A549 treated with RU486 at 1 μM for 4 hours (cell line): ENCODE measurements around the gene SAT1. TPM values are rescaled to one million over a fixed set of nuclear protein-coding genes. Genes with fewer than 3 reads are reported as not detected.

Source experiments
- total RNA-seq: library from RNA; stranded (reverse); fragments of 200-300 nt; extraction: Qiagen RNA extraction; gene quantifications from 5 replicates; pipeline ENCODE4 v1.2.3, GENCODE V29; 2022; ENCODE audit warnings: low read depth

Gene SAT1
- 275 to 490 TPM (median 427 TPM) in 5 replicates for total RNA-seq

DNA sequence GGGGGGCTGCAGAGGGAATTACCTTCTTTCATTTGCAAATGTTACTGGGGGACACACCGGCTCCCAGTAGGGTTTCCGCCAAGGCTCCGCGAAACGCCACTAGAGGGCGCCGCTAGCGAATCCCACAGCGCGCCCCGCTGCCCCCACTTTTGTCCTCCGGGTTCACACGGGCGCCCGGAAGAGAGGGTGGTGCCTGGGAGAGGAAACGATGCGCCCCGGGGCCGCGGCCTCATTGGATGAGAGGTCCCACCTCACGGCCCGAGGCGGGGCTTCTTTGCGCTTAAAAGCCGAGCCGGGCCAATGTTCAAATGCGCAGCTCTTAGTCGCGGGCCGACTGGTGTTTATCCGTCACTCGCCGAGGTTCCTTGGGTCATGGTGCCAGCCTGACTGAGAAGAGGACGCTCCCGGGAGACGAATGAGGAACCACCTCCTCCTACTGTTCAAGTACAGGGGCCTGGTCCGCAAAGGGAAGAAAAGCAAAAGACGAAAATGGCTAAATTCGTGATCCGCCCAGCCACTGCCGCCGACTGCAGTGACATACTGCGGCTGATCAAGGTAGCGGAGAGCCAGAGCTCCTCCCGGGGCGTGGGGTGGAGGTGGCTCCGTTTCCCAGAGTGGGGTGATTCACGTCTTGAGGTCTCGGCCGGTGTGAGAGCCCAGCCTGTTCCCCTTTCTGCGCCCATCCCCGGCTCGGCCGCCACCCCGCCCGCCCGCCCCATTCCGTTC lies at the start of gene SAT1:
SAT1 (plus strand) TSS at position 311 of the 726 bp plus-strand sequence; CDS start at position 490, 179 bp downstream.

DNA sequence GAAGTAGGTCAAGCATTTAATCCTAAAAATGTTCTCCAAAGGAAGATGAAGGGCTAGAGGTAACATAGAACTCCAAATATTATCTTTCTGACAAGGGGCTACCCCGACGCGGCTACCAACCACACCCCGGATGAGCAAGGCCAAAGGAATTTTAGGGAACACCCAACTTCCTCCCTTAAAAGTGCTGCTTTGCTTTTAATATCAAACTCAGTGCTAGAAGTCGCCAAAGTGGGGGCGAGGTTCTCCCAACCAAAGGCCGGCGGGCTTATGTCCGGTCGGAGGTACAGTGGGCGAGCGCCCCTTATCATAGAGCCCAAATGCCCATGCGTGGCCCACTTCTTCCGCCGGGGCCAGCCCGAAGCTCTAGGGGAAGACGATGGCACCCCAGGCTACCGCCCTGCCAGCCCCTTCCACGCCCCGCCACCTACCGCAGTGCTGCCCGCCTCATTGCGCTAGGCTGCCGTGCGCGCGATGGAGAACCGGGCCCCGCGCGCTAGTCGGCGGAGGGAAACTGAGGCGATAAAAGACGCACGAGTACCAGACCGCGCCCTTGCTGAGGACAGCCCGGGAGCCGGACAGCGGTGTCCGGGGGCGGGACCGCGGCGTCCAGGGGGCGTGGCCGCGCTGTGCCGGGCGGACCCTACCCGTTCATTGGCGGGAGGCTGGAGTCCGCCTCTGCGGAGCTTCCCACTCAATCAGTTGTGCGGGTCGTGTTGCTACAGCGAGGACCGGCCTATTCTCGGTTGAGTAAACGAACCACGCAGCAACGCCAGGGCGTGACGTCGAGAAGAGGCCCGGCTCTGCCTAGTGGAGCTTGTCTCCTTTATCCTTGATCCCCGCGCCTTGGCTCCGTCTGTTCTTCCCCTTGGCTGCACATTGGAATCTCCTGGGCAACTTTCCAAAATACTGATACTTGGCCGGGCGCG lies 40.0 kb upstream of the SAT1 start, which contains the start of gene ACOT9:
ACOT9 (minus strand) TSS at position 580 of the 926 bp plus-strand sequence; CDS start at position 448, 132 bp downstream.

Other genes with a start within 250 kb of the SAT1 start
- gene PRDX4, start 115.7 kb upstream of the SAT1 start, total RNA-seq = 256 to 287 TPM (median 278 TPM) in 5 replicates
- gene ACOT9, start 39.9 kb upstream of the SAT1 start, total RNA-seq = 93.2 to 104 TPM (median 97.6 TPM) in 5 replicates
- 29.5 to 37.0 TPM (median 34.0 TPM) in 5 replicates for gene APOO, start 124.8 kb downstream of the SAT1 start, total RNA-seq
- 0.09 to 0.21 TPM (median 0.13 TPM) in 3 of 5 replicates, not detected in the others for gene CXorf58, start 124.8 kb downstream of the SAT1 start, total RNA-seq
- 2.2 to 4.8 TPM (median 4.5 TPM) in 5 replicates for gene KLHL15, start 244.0 kb downstream of the SAT1 start, total RNA-seq